GM21390 (cell line): Measurements from ENCODE around the gene USB1.
"Not testable (repeated sequence)": the region's sequence is repeated elsewhere in the genome, so short reads cannot be mapped to it uniquely, and the experiment has no call there.

Source experiments
- ATAC-seq: cut with Tn5 transposase; IDR thresholded peaks from one replicate; pipeline ENCODE4 v1.9.1; 2021; ENCODE audit not compliant: unreplicated experiment

USB1 gene

DNA sequence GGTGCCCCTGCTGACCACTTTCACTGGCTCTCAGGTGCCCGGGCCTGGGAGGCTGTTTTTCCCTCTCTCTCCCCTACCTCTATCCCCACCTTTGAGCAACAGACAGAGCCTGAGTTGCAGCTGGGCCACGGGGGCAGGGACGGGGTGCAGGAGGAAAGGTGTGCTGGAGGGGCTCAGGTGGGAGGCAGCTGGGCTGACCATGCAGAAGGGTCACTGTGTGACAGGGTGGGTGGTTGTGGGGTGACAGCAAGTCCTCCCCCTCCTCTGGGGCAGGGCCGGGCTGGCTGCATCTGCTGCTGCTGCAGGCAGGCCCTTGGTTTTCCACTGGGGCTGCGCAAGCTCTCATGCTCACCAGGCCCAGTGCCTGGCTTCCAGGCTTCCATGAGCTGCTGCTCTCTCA is 7.3 kb upstream of the USB1 start:
- no peak for ATAC-seq

DNA sequence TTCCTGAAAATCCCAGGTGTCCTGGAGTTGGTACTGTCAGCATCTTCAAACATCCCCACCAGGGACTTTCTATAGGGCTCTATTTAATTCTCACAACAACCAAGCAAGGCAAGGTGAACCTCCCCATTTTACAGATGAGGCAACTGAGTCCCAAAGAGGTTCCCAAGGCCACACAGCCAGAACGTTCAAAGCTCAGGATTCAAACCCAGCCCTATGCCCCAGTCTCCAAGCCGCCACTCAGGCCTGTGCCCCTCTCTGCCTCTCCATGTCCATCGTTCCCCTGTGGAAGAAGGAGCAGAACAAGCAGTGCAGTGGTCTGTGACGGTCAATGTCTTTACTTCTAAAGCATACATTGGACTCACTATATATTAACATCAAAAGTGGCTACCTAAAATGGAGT is 6.8 kb upstream of the USB1 start:
- ATAC-seq, result no peak

DNA sequence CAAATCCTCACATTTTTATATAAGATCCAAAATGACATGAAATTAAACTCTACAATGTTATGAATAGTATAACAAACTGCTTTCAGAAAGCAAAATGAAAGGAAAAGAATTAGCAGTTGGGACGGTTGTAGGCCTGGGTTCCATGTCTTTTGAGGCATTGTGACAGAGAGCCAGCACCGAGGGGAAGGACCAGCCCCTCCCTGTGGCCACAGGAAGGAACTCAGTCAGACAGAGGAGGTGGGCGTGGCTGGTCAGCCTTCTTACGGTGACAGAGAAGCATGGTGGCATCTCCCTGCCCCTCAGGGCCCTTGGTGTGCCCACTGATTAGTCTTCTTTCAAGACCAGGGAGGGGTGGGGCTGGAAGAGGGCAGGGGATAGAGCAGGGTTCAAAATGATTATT is 6.4 kb upstream of the USB1 start:
- ATAC-seq, result no peak

GRCh38 chr16:57995721-57996405 is 5.3 kb upstream of the USB1 start:
- ATAC-seq, result no peak

- no peak for ATAC-seq
Observed at GRCh38 chr16:57996406-57997175, 4.6 kb upstream of the USB1 start.

GRCh38 chr16:57997176-57997527 is 4.1 kb upstream of the USB1 start:
- no peak for ATAC-seq

GRCh38 chr16:57997528-57998265 is 3.5 kb upstream of the USB1 start:
- no peak for ATAC-seq

DNA sequence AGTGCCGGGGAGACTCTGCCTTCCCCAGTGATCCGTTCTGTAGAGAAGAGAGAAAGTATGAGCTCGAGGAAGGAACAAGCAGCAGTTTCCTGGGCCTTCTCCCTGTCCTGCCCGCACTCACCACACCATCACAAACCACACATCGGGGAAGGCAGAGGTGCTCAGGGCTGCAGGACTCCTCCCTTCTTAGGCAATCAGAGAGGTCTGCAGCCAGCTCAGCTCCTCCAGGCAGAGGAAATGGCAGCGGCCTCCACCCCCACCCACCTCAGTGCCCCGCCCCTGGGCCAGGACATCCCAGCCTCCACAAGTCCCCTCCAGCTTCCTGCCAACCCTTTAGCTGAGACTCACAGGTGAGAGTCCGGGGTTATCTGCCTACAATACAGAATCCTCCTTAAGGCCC is 2.7 kb upstream of the USB1 start:
- ATAC-seq, result no peak

- no peak for ATAC-seq
Observed at GRCh38 chr16:57998992-57999365, 2.2 kb upstream of the USB1 start.

DNA sequence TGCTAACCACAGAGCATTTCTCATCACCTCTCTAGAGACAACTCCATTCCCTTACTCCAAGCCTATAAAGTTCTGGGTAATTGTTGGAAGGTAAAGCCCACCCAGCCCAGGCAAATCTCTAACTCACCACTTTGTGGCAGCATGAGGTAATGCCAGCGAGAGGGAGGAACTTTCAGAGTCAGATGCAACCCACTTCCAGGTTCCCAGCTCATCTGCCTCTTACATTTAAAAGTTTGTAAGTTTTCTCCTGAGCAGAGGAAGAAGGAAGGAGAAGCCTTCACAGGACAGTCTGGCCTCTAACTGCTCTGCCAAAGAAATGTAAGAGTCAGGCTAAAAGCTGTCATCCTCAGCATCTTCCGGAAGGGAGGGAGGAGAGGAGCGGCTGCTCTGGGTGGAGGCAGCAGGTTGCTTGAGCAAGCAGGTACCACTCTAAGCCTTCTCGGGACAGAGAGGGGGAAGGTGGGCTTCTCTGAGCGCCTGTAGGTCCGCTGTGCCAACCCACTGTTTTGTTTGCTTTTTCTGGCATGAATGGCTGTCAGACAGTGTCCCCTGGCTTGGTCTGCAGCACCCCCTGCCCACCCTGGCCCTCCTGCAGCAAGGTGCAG is 1.7 kb upstream of the USB1 start:
- no peak for ATAC-seq

DNA sequence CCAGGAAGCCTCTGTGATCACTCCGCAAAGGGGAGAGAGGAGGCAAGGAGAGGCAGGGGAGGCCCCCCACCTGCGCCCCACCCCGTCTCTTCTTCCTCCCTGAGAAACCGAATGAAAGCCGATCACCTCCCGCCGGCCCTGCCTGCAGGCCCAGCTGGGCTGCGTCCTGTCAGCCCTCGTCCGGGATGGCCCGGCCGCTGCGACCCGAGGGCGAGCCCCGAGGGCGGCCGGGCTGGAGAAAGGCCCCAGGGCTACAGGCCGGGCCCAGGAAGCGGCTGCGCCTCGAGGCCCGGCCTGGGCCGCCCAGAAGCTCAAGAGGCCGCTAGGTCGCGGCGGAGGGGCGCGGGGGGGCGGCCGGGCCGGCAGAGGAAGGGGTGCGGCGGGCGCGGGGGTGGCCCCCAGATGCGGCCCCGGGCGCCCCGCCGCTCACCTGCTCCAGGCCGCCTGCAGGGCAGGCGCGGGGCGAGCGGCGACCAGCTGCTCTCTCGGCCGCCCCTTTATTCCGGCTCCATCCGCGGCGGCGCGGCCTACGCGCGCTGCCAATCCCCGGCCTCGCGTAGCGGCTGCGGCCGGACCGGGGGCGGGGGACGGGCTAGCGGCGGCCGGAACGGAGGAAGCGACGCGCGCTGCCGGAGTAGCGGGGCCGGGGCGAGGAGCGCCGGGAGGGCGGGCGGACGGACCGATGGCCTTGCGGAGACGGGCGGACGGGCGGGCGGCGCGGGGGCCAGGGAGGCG is 1.1 kb upstream of the USB1 start, which contains the start of gene ZNF319:
TSS of gene ZNF319 (minus strand) at position 702 of the 735 bp plus-strand sequence. CDS start 2,407 bp downstream, outside the sequence.
- ATAC-seq, result peak; percentile 20

GRCh38 chr16:58001781-58002415 is 691 bp downstream of the USB1 start:
- ATAC-seq, result no peak

DNA sequence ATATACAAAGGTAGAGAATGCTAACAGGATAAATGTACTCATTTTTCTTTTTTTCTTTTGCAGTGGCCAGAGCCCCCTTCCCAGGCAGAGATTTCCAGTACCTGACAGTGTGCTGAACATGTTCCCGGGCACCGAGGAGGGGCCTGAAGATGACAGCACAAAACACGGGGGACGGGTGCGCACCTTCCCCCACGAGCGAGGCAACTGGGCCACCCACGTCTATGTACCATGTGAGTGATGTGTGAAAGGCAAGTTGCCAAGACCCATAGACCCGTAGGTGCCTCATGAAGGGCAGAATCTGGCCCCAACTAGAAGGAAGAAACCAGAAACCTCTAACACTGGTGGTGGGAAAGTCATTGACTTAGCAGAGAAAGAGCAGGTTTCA is 1.2 kb downstream of the USB1 start:
- ATAC-seq, result no peak

GRCh38 chr16:58002936-58003335 is 1.7 kb downstream of the USB1 start:
- ATAC-seq, result no peak

DNA sequence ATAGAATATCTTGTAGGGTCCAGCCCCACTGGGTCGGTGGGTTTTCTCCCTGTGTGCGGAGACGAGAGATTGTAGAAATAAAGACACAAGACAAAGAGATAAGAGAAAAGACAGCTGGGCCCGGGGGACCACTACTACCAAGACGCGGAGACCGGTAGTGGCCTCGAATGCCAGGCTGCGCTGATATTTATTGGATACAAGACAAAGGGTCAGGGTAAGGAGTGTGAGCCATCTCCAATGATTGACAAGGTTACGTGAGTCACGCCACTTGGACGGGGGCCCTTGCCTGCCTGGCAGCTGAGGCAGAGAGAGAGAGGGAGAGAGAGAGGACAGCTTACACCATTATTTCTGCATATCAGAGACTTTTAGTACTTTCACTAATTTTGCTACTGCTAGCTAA is 3.5 kb downstream of the USB1 start:
- ATAC-seq, result not testable (repeated sequence)

- ATAC-seq, result no peak
Observed at GRCh38 chr16:58009856-58010416, 8.7 kb downstream of the USB1 start.

DNA sequence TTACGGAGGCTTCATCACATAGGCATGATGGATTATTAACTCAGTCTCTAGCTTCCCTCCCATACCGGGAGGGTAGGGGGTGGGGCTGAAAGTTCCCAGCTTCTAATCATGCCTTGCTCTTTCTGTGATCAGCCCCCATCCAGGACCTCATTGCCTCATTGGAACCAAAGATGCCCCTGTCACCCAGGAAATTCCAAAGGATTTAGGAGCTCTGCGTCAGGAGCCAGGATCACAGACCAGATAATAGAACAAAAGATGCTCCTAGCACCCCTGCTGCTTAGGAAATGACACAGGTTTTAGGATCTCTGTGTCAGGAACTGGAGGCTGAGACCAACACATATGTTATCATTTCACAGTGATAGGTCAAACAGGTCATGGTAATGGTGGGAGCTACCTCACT is 9.7 kb downstream of the USB1 start:
- no peak for ATAC-seq

DNA sequence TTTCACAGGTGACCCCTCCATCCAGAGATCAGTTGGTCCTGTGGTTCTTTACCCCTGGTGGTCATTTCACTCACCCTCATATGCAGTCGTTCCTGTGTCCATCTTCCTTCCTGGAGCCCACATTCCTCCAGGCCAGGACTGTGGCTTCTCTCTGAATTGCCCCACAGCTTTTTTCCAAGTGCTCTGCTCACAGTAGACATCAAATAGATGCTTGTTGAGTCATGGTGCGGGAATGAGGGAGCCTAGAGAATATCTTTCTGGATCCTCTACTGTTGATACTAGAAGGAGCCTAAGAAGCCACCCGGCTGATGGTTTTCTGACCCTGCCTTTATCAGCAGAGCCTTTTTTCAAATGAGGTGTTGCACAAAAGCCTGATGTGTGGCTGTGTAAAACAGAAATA is 10.4 kb downstream of the USB1 start:
- no peak for ATAC-seq

DNA sequence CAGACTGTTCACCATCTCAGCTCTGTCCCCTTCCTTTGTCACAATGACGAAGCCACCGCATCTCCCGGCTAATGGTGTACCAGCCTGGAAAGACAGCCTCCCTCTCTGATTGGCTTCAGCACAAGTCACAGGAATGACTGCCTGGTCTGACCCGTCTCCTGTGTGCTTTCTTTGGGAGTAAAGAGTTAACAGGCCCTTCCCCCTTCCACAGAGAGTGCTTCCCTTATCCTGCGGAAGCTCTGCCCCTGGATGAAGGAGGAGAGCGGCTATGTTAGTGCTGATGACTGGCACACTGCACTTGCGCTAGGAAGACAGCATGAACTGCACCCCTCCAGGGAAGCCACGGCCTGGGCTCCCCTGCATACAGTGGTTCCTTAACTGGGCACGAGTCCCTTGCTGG is 11.3 kb downstream of the USB1 start:
- ATAC-seq, result no peak
